IPS DF 6.9 (cell line): Measurements from ENCODE around the gene TMCC1.
"Not testable (repeated sequence)": the region's sequence is repeated elsewhere in the genome, so short reads cannot be mapped to it uniquely, and the experiment has no call there.

Experiments
- DNase-seq: peaks from one replicate; pipeline ENCODE4 v3.0.0-alpha.2; 2013; ENCODE audit warnings: low read depth, low spot score
- H3K27ac ChIP-seq: one replicate; pipeline ENCODE4 v1.5.1; 2013; ENCODE audit warnings: low read length, control low read depth
- H3K27me3 ChIP-seq: 2 replicates; pipeline ENCODE4 v1.6.1; 2013; ENCODE audit warnings: mild to moderate bottlenecking, low read length; ENCODE audit not compliant: control insufficient read depth, insufficient read depth
- H3K36me3 ChIP-seq: 2 replicates; pipeline ENCODE4 v1.6.1; 2013; ENCODE audit warnings: low read length; ENCODE audit not compliant: control insufficient read depth, insufficient read depth
- H3K4me1 ChIP-seq: 2 replicates; pipeline ENCODE4 v1.6.1; 2013; ENCODE audit warnings: low read length; ENCODE audit not compliant: control insufficient read depth, insufficient read depth
- H3K4me3 ChIP-seq: 2 replicates; pipeline ENCODE4 v1.5.1; 2013; ENCODE audit warnings: mild to moderate bottlenecking, low read length
- H3K9me3 ChIP-seq: 2 replicates; pipeline ENCODE4 v1.6.1; 2013; ENCODE audit warnings: low read length, inconsistent platforms; ENCODE audit not compliant: control insufficient read depth, insufficient read depth
- WGBS: extraction: QIAGEN DNeasy Blood & Tissue Kit; methylation state at CpG from one replicate; pipeline ENCODE4 v1.1.7; 2013; ENCODE audit warnings: mixed read lengths, missing lambda C conversion rate; ENCODE audit not compliant: insufficient read length, insufficient coverage; 5-methylcytosine and 5-hydroxymethylcytosine counted together

TMCC1 gene

GRCh38 chr3:129690963-129691362, 202.5 kb downstream of the TMCC1 start:
- no peak overlapping the region for H3K4me3 ChIP-seq
- peaks cover 3% of the 10 kb centered on the region; the same call in 1 of the 2 replicates for H3K4me1 ChIP-seq
- DNase-seq, result no peak
- no peaks in the 10 kb centered on the region for H3K36me3 ChIP-seq
- H3K27ac ChIP-seq, result no peak overlapping the region
- WGBS, result no CpG with 5 or more reads among the region's 2 CpGs
- no peaks in the 10 kb centered on the region for H3K9me3 ChIP-seq
- no peaks in the 10 kb centered on the region for H3K27me3 ChIP-seq

- no peaks in the 10 kb centered on the region for H3K36me3 ChIP-seq
- no peak overlapping the region for H3K4me3 ChIP-seq
- peak; percentile 74 for DNase-seq
- H3K9me3 ChIP-seq, result no peaks in the 10 kb centered on the region
- H3K4me1 ChIP-seq, result peaks cover 3% of the 10 kb centered on the region; the same call in 1 of the 2 replicates
- no peak overlapping the region for H3K27ac ChIP-seq
- H3K27me3 ChIP-seq, result no peaks in the 10 kb centered on the region
These were observed 203.1 kb downstream of the TMCC1 start for GRCh38 chr3:129690406-129690805.

GRCh38 chr3:129689036-129689435, 204.5 kb downstream of the TMCC1 start:
- Histone ChIP-seq H3K4me1 (peaks cover 3% of the 10 kb centered on the region; the same call in 1 of the 2 replicates), H3K27ac (no peak overlapping the region), H3K27me3 (no peaks in the 10 kb centered on the region), H3K4me3 (no peak overlapping the region), H3K36me3 (no peaks in the 10 kb centered on the region), H3K9me3 (no peaks in the 10 kb centered on the region)
- DNase-seq, result no peak
- WGBS, result no CpG with 5 or more reads among the region's 3 CpGs

GRCh38 chr3:129688271-129688895, 205.1 kb downstream of the TMCC1 start:
- Histone ChIP-seq H3K4me3 (no peak overlapping the region), H3K27me3 (no peaks in the 10 kb centered on the region), H3K4me1 (peaks cover 3% of the 10 kb centered on the region; the same call in 1 of the 2 replicates), H3K27ac (no peak overlapping the region), H3K9me3 (no peaks in the 10 kb centered on the region), H3K36me3 (no peaks in the 10 kb centered on the region)
- WGBS, result no CpG with 5 or more reads among the region's 11 CpGs
- peak; percentile 60 for DNase-seq

GRCh38 chr3:129687586-129688125, 205.9 kb downstream of the TMCC1 start:
- Histone ChIP-seq H3K27ac (no peak overlapping the region), H3K4me1 (peaks cover 3% of the 10 kb centered on the region; the same call in 1 of the 2 replicates)

GRCh38 chr3:129686941-129687340, 206.6 kb downstream of the TMCC1 start:
- WGBS, result no CpG with 5 or more reads among the region's 2 CpGs
- H3K27me3 ChIP-seq, result no peaks in the 10 kb centered on the region
- no peaks in the 10 kb centered on the region for H3K9me3 ChIP-seq
- no peak for DNase-seq
- H3K27ac ChIP-seq, result no peak overlapping the region
- no peaks in the 10 kb centered on the region for H3K36me3 ChIP-seq
- no peak overlapping the region for H3K4me3 ChIP-seq
- H3K4me1 ChIP-seq, result peaks cover 3% of the 10 kb centered on the region; the same call in 1 of the 2 replicates

More at GRCh38 chr3:129687586-129688125, 205.9 kb downstream of the TMCC1 start:
- no peaks in the 10 kb centered on the region for H3K36me3 ChIP-seq
- H3K27me3 ChIP-seq, result no peaks in the 10 kb centered on the region
- no CpG with 5 or more reads among the region's 2 CpGs for WGBS
- no peaks in the 10 kb centered on the region for H3K9me3 ChIP-seq
- H3K4me3 ChIP-seq, result no peak overlapping the region
- DNase-seq, result no peak

- no peaks in the 10 kb centered on the region for H3K9me3 ChIP-seq
- H3K36me3 ChIP-seq, result no peaks in the 10 kb centered on the region
- DNase-seq, result no peak
- no peaks in the 10 kb centered on the region for H3K27me3 ChIP-seq
- 0 out of 2 replicates have a peak, but pooled peaks cover 2% of the 10 kb centered on the region for H3K4me1 ChIP-seq
- no peak overlapping the region for H3K27ac ChIP-seq
- no peak overlapping the region for H3K4me3 ChIP-seq
- WGBS, result no CpG with 5 or more reads among the region's 3 CpGs
These were observed 209.2 kb downstream of the TMCC1 start for GRCh38 chr3:129684270-129684669.

GRCh38 chr3:129683201-129683600, 210.3 kb downstream of the TMCC1 start:
- Histone ChIP-seq H3K27me3 (no peaks in the 10 kb centered on the region), H3K4me3 (no peak overlapping the region), H3K9me3 (no peaks in the 10 kb centered on the region), H3K4me1 (0 out of 2 replicates have a peak, but pooled peaks cover under 1% of the 10 kb centered on the region), H3K36me3 (no peaks in the 10 kb centered on the region), H3K27ac (no peak overlapping the region)
- DNase-seq, result no peak
- WGBS, result no CpG with 5 or more reads among the region's 2 CpGs

- Histone ChIP-seq H3K4me3 (no peak overlapping the region), H3K4me1 (no peaks in the 10 kb centered on the region), H3K27me3 (no peaks in the 10 kb centered on the region), H3K9me3 (no peaks in the 10 kb centered on the region), H3K27ac (no peak overlapping the region), H3K36me3 (no peaks in the 10 kb centered on the region)
- WGBS, result no CpG with 5 or more reads among the region's 5 CpGs
- DNase-seq, result no peak
These were observed 216.5 kb downstream of the TMCC1 start for GRCh38 chr3:129676985-129677384.

- not testable (repeated sequence) for H3K27ac ChIP-seq, DNase-seq, H3K36me3 ChIP-seq, H3K9me3 ChIP-seq, H3K4me1 ChIP-seq, H3K4me3 ChIP-seq, H3K27me3 ChIP-seq
- no CpG with 5 or more reads among the region's 9 CpGs for WGBS
These were observed 218.8 kb downstream of the TMCC1 start for GRCh38 chr3:129674798-129675123.
